ENCODE results near the gene DOCK10. TPM values are rescaled to one million over a fixed set of nuclear protein-coding genes. Genes with fewer than 3 reads are reported as not detected.

DOCK10 gene
- total RNA-seq, 1 experiment from 2014 or later: 5.8 TPM

GRCh38 chr2:225027061-225027762, 15.1 kb downstream of the DOCK10 start:
- no peak for ATAC-seq
- POLR2A ChIA-PET: no interaction called here

GRCh38 chr2:225025917-225026571, 16.2 kb downstream of the DOCK10 start:
- Histone ChIP-seq H3K9me3 (ENCODE audit: control insufficient read depth, insufficient read depth, low read depth, low read length) (no peaks in the 10 kb centered on the region), H3K36me3 (ENCODE audit: control insufficient read depth, insufficient read depth, low read length) (no peaks in the 10 kb centered on the region), H3K4me3 (ENCODE audit: low read depth in 2 of 2, low read length in 2 of 2) (no peak overlapping the region), H3K27me3 (ENCODE audit: control insufficient read depth, insufficient read depth, low read length) (no peaks in the 10 kb centered on the region), H3K4me1 (ENCODE audit: control insufficient read depth, insufficient read depth, low read length) (no peaks in the 10 kb centered on the region), H3K27ac (ENCODE audit: low read length) (no peak overlapping the region)
- in situ Hi-C loops (cut with HindIII; ENCODE audit: low pct_unique_long_range_greater_than_20kb, low sequenced_read_pairs): no loop called here
- no peak for ATAC-seq
- no peak for DNase-seq (ENCODE audit: low read depth, low spot score)
- intact Hi-C loops (cut with micrococcal nuclease; ENCODE audit: unreplicated experiment): no loop called here
- BruUV-seq (replicated peaks): no TSS peak
- TF ChIP-seq TCF7L2 (IDR thresholded peaks at IDR 0.05; ENCODE audit: low read depth, low read length) (no peak), REST (IDR thresholded peaks at IDR 0.05; ENCODE audit: insufficient read depth in 1 of 2, low read depth in 2 of 2, low read length in 1 of 2) (no peak)
- POLR2A ChIA-PET: no interaction called here
- CTCF ChIA-PET: no interaction called here

More at GRCh38 chr2:225027061-225027762, 15.1 kb downstream of the DOCK10 start:
- Histone ChIP-seq H3K27me3 (ENCODE audit: control insufficient read depth, insufficient read depth, low read length) (no peaks in the 10 kb centered on the region), H3K27ac (ENCODE audit: low read length) (no peak overlapping the region), H3K4me1 (ENCODE audit: control insufficient read depth, insufficient read depth, low read length) (no peaks in the 10 kb centered on the region), H3K36me3 (ENCODE audit: control insufficient read depth, insufficient read depth, low read length) (no peaks in the 10 kb centered on the region), H3K9me3 (ENCODE audit: control insufficient read depth, insufficient read depth, low read depth, low read length) (no peaks in the 10 kb centered on the region), H3K4me3 (ENCODE audit: low read depth in 2 of 2, low read length in 2 of 2) (no peak overlapping the region)
- BruUV-seq (replicated peaks): no TSS peak
- no peak for TF ChIP-seq SIN3A (IDR thresholded peaks at IDR 0.05; ENCODE audit: borderline replicate concordance, insufficient read depth, low read depth, low read length)
- no peak for TF ChIP-seq CTCF (IDR thresholded peaks at IDR 0.05)
- no peak for TF ChIP-seq POLR2AphosphoS5 (IDR thresholded peaks at IDR 0.05; ENCODE audit: low read depth, low read length)
- TF ChIP-seq TCF7L2 (IDR thresholded peaks at IDR 0.05; ENCODE audit: low read depth, low read length): no peak
- no peak for TF ChIP-seq REST (IDR thresholded peaks at IDR 0.05; ENCODE audit: insufficient read depth in 1 of 2, low read depth in 2 of 2, low read length in 1 of 2)
- intact Hi-C loops (cut with micrococcal nuclease; ENCODE audit: unreplicated experiment): no loop called here
- in situ Hi-C loops (cut with HindIII; ENCODE audit: low pct_unique_long_range_greater_than_20kb, low sequenced_read_pairs): no loop called here
- no peak for DNase-seq (ENCODE audit: low read depth, low spot score)
- CTCF ChIA-PET: no interaction called here

All from Panc1 (cell line).